ENCODE measurements around the gene PHKB. TPM values are rescaled to one million over a fixed set of nuclear protein-coding genes. Genes with fewer than 3 reads are reported as not detected.
"Not testable (repeated sequence)": the region's sequence is repeated elsewhere in the genome, so short reads cannot be mapped to it uniquely, and the experiment has no call there.

PHKB gene
- total RNA-seq, 2 experiments from 2014 or later, result 27.6 to 28.8 TPM

GRCh38 chr16:47473004-47473403 is 11.9 kb downstream of the PHKB start:
- H3K4me3 Mint-ChIP-seq; intact Hi-C loops (cut with micrococcal nuclease); H3K36me3 Mint-ChIP-seq; H3K27ac Mint-ChIP-seq; H3K27me3 Mint-ChIP-seq; DNase-seq; POLR2A ChIA-PET; H3K9me3 Mint-ChIP-seq; H3K4me1 Mint-ChIP-seq (ENCODE audit: low read depth); CTCF ChIA-PET: not testable (repeated sequence)

- Mint-ChIP-seq H3K36me3 (no peaks in the 10 kb centered on the region), H3K27ac (no peak overlapping the region), H3K9me3 (no peaks in the 10 kb centered on the region), H3K4me1 (ENCODE audit: low read depth) (no peaks in the 10 kb centered on the region), H3K27me3 (no peaks in the 10 kb centered on the region), H3K4me3 (no peak overlapping the region)
- CTCF ChIA-PET, result no interaction called here
- intact Hi-C loops (cut with micrococcal nuclease), result no loop called here
- DNase-seq, result no peak
- POLR2A ChIA-PET, result no interaction called here
Measured at GRCh38 chr16:47473792-47474191, 12.7 kb downstream of the PHKB start.

- DNase-seq, result no peak
- no peaks in the 10 kb centered on the region for H3K27me3 Mint-ChIP-seq
- peaks cover 2% of the 10 kb centered on the region for H3K36me3 Mint-ChIP-seq
- H3K4me1 Mint-ChIP-seq (ENCODE audit: low read depth), result peaks cover 3% of the 10 kb centered on the region
- POLR2A ChIA-PET, result no interaction called here
- H3K27ac Mint-ChIP-seq, result no peak overlapping the region
- H3K4me3 Mint-ChIP-seq, result no peak overlapping the region
- CTCF ChIA-PET, result no interaction called here
- intact Hi-C loops (cut with micrococcal nuclease), result no loop called here
- no peaks in the 10 kb centered on the region for H3K9me3 Mint-ChIP-seq
Measured at GRCh38 chr16:47475786-47476185, 14.7 kb downstream of the PHKB start.

- H3K27ac Mint-ChIP-seq, result no peak overlapping the region
- peaks cover 4% of the 10 kb centered on the region for H3K36me3 Mint-ChIP-seq
- no peak for DNase-seq
- CTCF ChIA-PET, result no interaction called here
- no peaks in the 10 kb centered on the region for H3K27me3 Mint-ChIP-seq
- no peak overlapping the region for H3K4me3 Mint-ChIP-seq
- peaks cover 7% of the 10 kb centered on the region for H3K4me1 Mint-ChIP-seq (ENCODE audit: low read depth)
- intact Hi-C loops (cut with micrococcal nuclease), result no loop called here
- POLR2A ChIA-PET, result no interaction called here
- no peaks in the 10 kb centered on the region for H3K9me3 Mint-ChIP-seq
Measured at GRCh38 chr16:47476654-47477345, 15.7 kb downstream of the PHKB start.

GRCh38 chr16:47477679-47478078 is 16.5 kb downstream of the PHKB start:
- no peak for DNase-seq
- POLR2A ChIA-PET, result interaction anchor here (0.7 kb wide), 1 partner anchor 686 kb away, joined by 3 read pairs; no protein-coding TSS in a partner anchor

GRCh38 chr16:47480410-47480809 is 19.3 kb downstream of the PHKB start:
- ChIA-PET POLR2A (no interaction called here), CTCF (no interaction called here)
- no peaks in the 10 kb centered on the region for H3K27me3 Mint-ChIP-seq
- H3K4me3 Mint-ChIP-seq, result no peak overlapping the region
- intact Hi-C loops (cut with micrococcal nuclease), result no loop called here
- H3K4me1 Mint-ChIP-seq (ENCODE audit: low read depth), result peaks cover 12% of the 10 kb centered on the region
- H3K9me3 Mint-ChIP-seq, result no peaks in the 10 kb centered on the region
- no peak for DNase-seq
- peaks cover 6% of the 10 kb centered on the region for H3K36me3 Mint-ChIP-seq
- H3K27ac Mint-ChIP-seq, result no peak overlapping the region

More at GRCh38 chr16:47477679-47478078, 16.5 kb downstream of the PHKB start:
- no peak overlapping the region for H3K27ac Mint-ChIP-seq
- CTCF ChIA-PET, result no interaction called here
- H3K36me3 Mint-ChIP-seq, result peaks cover 4% of the 10 kb centered on the region
- H3K27me3 Mint-ChIP-seq, result no peaks in the 10 kb centered on the region
- intact Hi-C loops (cut with micrococcal nuclease), result no loop called here
- H3K4me1 Mint-ChIP-seq (ENCODE audit: low read depth), result peaks cover 7% of the 10 kb centered on the region
- no peak overlapping the region for H3K4me3 Mint-ChIP-seq
- no peaks in the 10 kb centered on the region for H3K9me3 Mint-ChIP-seq

GRCh38 chr16:47481698-47482374 is 20.7 kb downstream of the PHKB start:
- no peaks in the 10 kb centered on the region for H3K27me3 Mint-ChIP-seq
- peaks cover 13% of the 10 kb centered on the region for H3K36me3 Mint-ChIP-seq
- POLR2A ChIA-PET, result no interaction called here
- no peak overlapping the region for H3K27ac Mint-ChIP-seq
- CTCF ChIA-PET, result interaction anchor here (0.6 to 0.9 kb wide), 2 partner anchors 176 to 683 kb away, joined by 3 read pairs; no protein-coding TSS in a partner anchor
- H3K4me1 Mint-ChIP-seq (ENCODE audit: low read depth), result peaks cover 12% of the 10 kb centered on the region
- H3K4me3 Mint-ChIP-seq, result no peak overlapping the region
- intact Hi-C loops (cut with micrococcal nuclease), result no loop called here
- H3K9me3 Mint-ChIP-seq, result no peaks in the 10 kb centered on the region
- DNase-seq, result no peak

GRCh38 chr16:47483616-47484015 is 22.5 kb downstream of the PHKB start:
- ChIA-PET POLR2A (no interaction called here), CTCF (no interaction called here)
- Mint-ChIP-seq H3K36me3 (peaks cover 25% of the 10 kb centered on the region), H3K27ac (no peak overlapping the region), H3K4me1 (ENCODE audit: low read depth) (peaks cover 12% of the 10 kb centered on the region), H3K9me3 (peaks cover 13% of the 10 kb centered on the region), H3K27me3 (no peaks in the 10 kb centered on the region), H3K4me3 (no peak overlapping the region)
- no peak for DNase-seq
- intact Hi-C loops (cut with micrococcal nuclease), result no loop called here

GRCh38 chr16:47486856-47487255 is 25.7 kb downstream of the PHKB start:
- Mint-ChIP-seq H3K36me3 (peaks cover 43% of the 10 kb centered on the region), H3K4me3 (no peak overlapping the region), H3K4me1 (ENCODE audit: low read depth) (peaks cover 5% of the 10 kb centered on the region), H3K9me3 (peaks cover 37% of the 10 kb centered on the region), H3K27me3 (no peaks in the 10 kb centered on the region), H3K27ac (no peak overlapping the region)
- ChIA-PET CTCF (no interaction called here), POLR2A (no interaction called here)
- no peak for DNase-seq
- intact Hi-C loops (cut with micrococcal nuclease), result no loop called here

GRCh38 chr16:47488051-47488450 is 26.9 kb downstream of the PHKB start:
- Mint-ChIP-seq H3K36me3 (peaks cover 46% of the 10 kb centered on the region), H3K9me3 (peaks cover 37% of the 10 kb centered on the region), H3K4me3 (no peak overlapping the region), H3K4me1 (ENCODE audit: low read depth) (peaks cover 16% of the 10 kb centered on the region), H3K27ac (no peak overlapping the region), H3K27me3 (no peaks in the 10 kb centered on the region)
- ChIA-PET POLR2A (no interaction called here), CTCF (no interaction called here)
- intact Hi-C loops (cut with micrococcal nuclease), result no loop called here
- DNase-seq, result no peak

GRCh38 chr16:47490471-47490870 is 29.3 kb downstream of the PHKB start:
- no peak for DNase-seq
- Mint-ChIP-seq H3K27me3 (no peaks in the 10 kb centered on the region), H3K4me3 (no peak overlapping the region), H3K36me3 (peaks cover 44% of the 10 kb centered on the region), H3K27ac (no peak overlapping the region), H3K4me1 (ENCODE audit: low read depth) (peaks cover 14% of the 10 kb centered on the region), H3K9me3 (peaks cover 37% of the 10 kb centered on the region)
- ChIA-PET CTCF (no interaction called here), POLR2A (no interaction called here)
- intact Hi-C loops (cut with micrococcal nuclease), result loop anchor here (1.0 kb wide), 1 partner anchor 28 kb away; no protein-coding TSS in a partner anchor

GRCh38 chr16:47492036-47492427 is 30.9 kb downstream of the PHKB start:
- CTCF ChIA-PET, result interaction anchor here (1.3 kb wide), 1 partner anchor 351 kb away, joined by 4 read pairs; no protein-coding TSS in a partner anchor
- POLR2A ChIA-PET, result no interaction called here
- H3K9me3 Mint-ChIP-seq, result peaks cover 37% of the 10 kb centered on the region
- H3K27me3 Mint-ChIP-seq, result no peaks in the 10 kb centered on the region
- DNase-seq, result no peak
- H3K4me1 Mint-ChIP-seq (ENCODE audit: low read depth), result peaks cover 14% of the 10 kb centered on the region
- no peak overlapping the region for H3K27ac Mint-ChIP-seq
- peaks cover 38% of the 10 kb centered on the region for H3K36me3 Mint-ChIP-seq
- intact Hi-C loops (cut with micrococcal nuclease), result no loop called here
- H3K4me3 Mint-ChIP-seq, result no peak overlapping the region
